Retinal pigment epithelial cell (primary cell): ENCODE results near the gene KAT7.

Experiments used
- DNase-seq: peaks from one replicate; pipeline ENCODE4 v3.0.0-alpha.2; 2010; ENCODE audit warnings: low read depth
- H3K4me3 ChIP-seq: 2 replicates; pipeline ENCODE4 v1.5.1; 2011; ENCODE audit warnings: mild to moderate bottlenecking, low read length, control low read depth, moderate library complexity
- CTCF ChIP-seq: conservative IDR thresholded peaks from 2 replicates; pipeline ENCODE4 v1.5.1; 2011; ENCODE audit warnings: low read depth, low read length, control low read depth, inconsistent platforms

The KAT7 gene

GRCh38 chr17:49872754-49873377 is 84.4 kb downstream of the KAT7 start:
- H3K4me3 ChIP-seq, result no peak overlapping the region
- no peak for DNase-seq
- TF ChIP-seq CTCF, result no peak

GRCh38 chr17:49873466-49873865 is 85.0 kb downstream of the KAT7 start:
- no peak for DNase-seq
- TF ChIP-seq CTCF, result no peak
- H3K4me3 ChIP-seq, result no peak overlapping the region

GRCh38 chr17:49873926-49874325 is 85.4 kb downstream of the KAT7 start:
- DNase-seq, result no peak
- no peak overlapping the region for H3K4me3 ChIP-seq
- TF ChIP-seq CTCF, result no peak

GRCh38 chr17:49874911-49875310 is 86.4 kb downstream of the KAT7 start:
- DNase-seq, result no peak
- no peak for TF ChIP-seq CTCF
- H3K4me3 ChIP-seq, result no peak overlapping the region

GRCh38 chr17:49875685-49876084 is 87.2 kb downstream of the KAT7 start:
- H3K4me3 ChIP-seq, result no peak overlapping the region
- no peak for DNase-seq
- TF ChIP-seq CTCF, result no peak

- H3K4me3 ChIP-seq, result no peak overlapping the region
- TF ChIP-seq CTCF, result no peak
- DNase-seq, result no peak
Measured at GRCh38 chr17:49878931-49879904, 90.7 kb downstream of the KAT7 start.
